ENCODE data around the gene NWD2.
A peak's percentile ranks its signal among the peaks of the same experiment; 100 is the strongest.

Gene NWD2

GRCh38 chr4:37381040-37381668, 136.6 kb downstream of the NWD2 start:
- no peak overlapping the region for H3K27ac ChIP-seq (ENCODE audit: low read length)
- H3K4me2 ChIP-seq (ENCODE audit: low read depth, low read length), result no peak overlapping the region
- no peaks in the 10 kb centered on the region for H3K36me3 ChIP-seq (replicated peaks; ENCODE audit: insufficient read depth, low read length)
- H2AFZ ChIP-seq (ENCODE audit: low read length), result no peak overlapping the region
- H3F3A ChIP-seq (ENCODE audit: insufficient read depth, low read length), result no peaks in the 10 kb centered on the region
- H3K9ac ChIP-seq (ENCODE audit: low read length), result no peak overlapping the region
- no peak for DNase-seq
- TF ChIP-seq CTCF (IDR thresholded peaks at IDR 0.05; ENCODE audit: low read length) (no peak), EZH2 (optimal IDR thresholded peaks at IDR 0.05; ENCODE audit: low read depth, low read length) (no peak), EZH2phosphoT487 (IDR thresholded peaks at IDR 0.05; ENCODE audit: low read length) (no peak)
- no peaks in the 10 kb centered on the region for H3K79me2 ChIP-seq (ENCODE audit: low read length)
- H3K27me3 ChIP-seq (replicated peaks; ENCODE audit: insufficient read depth, low read length), result no peaks in the 10 kb centered on the region
- no peaks in the 10 kb centered on the region for H3K9me3 ChIP-seq (replicated peaks; ENCODE audit: insufficient read depth, low read length)
- no peaks in the 10 kb centered on the region for H4K20me1 ChIP-seq (ENCODE audit: insufficient read depth, low read length)
- no peaks in the 10 kb centered on the region for H3K4me1 ChIP-seq (ENCODE audit: low read length)
- H3K4me3 ChIP-seq (ENCODE audit: low read length), result no peak overlapping the region
- H3K9me2 ChIP-seq (replicated peaks; ENCODE audit: insufficient read depth, low read length), result no peaks in the 10 kb centered on the region

- H3K4me2 ChIP-seq (ENCODE audit: low read depth, low read length), result no peak overlapping the region
- DNase-seq, result peak; percentile 71
- no peak overlapping the region for H3K27ac ChIP-seq (ENCODE audit: low read length)
These were observed 139.2 kb downstream of the NWD2 start for GRCh38 chr4:37383579-37384229.

GRCh38 chr4:37385424-37385823, 140.9 kb downstream of the NWD2 start:
- Histone ChIP-seq H3K9ac (ENCODE audit: low read length) (no peak overlapping the region), H3K79me2 (ENCODE audit: low read length) (no peaks in the 10 kb centered on the region), H3K9me2 (replicated peaks; ENCODE audit: insufficient read depth, low read length) (no peaks in the 10 kb centered on the region), H3K9me3 (replicated peaks; ENCODE audit: insufficient read depth, low read length) (no peaks in the 10 kb centered on the region), H3K27me3 (replicated peaks; ENCODE audit: insufficient read depth, low read length) (no peaks in the 10 kb centered on the region), H3K27ac (ENCODE audit: low read length) (no peak overlapping the region), H2AFZ (ENCODE audit: low read length) (no peak overlapping the region), H3K4me2 (ENCODE audit: low read depth, low read length) (no peak overlapping the region), H3K36me3 (replicated peaks; ENCODE audit: insufficient read depth, low read length) (no peaks in the 10 kb centered on the region), H3K4me3 (ENCODE audit: low read length) (no peak overlapping the region), H4K20me1 (ENCODE audit: insufficient read depth, low read length) (no peaks in the 10 kb centered on the region), H3K4me1 (ENCODE audit: low read length) (no peaks in the 10 kb centered on the region), H3F3A (ENCODE audit: insufficient read depth, low read length) (no peaks in the 10 kb centered on the region)
- TF ChIP-seq CTCF (IDR thresholded peaks at IDR 0.05; ENCODE audit: low read length) (no peak), EZH2phosphoT487 (IDR thresholded peaks at IDR 0.05; ENCODE audit: low read length) (no peak), EZH2 (optimal IDR thresholded peaks at IDR 0.05; ENCODE audit: low read depth, low read length) (no peak)
- no peak for DNase-seq

More at GRCh38 chr4:37383579-37384229, 139.2 kb downstream of the NWD2 start:
- Histone ChIP-seq H4K20me1 (ENCODE audit: insufficient read depth, low read length) (no peaks in the 10 kb centered on the region), H3K9ac (ENCODE audit: low read length) (no peak overlapping the region), H3K4me3 (ENCODE audit: low read length) (no peak overlapping the region), H3F3A (ENCODE audit: insufficient read depth, low read length) (no peaks in the 10 kb centered on the region), H3K9me2 (replicated peaks; ENCODE audit: insufficient read depth, low read length) (no peaks in the 10 kb centered on the region), H3K9me3 (replicated peaks; ENCODE audit: insufficient read depth, low read length) (no peaks in the 10 kb centered on the region), H3K79me2 (ENCODE audit: low read length) (no peaks in the 10 kb centered on the region), H3K27me3 (replicated peaks; ENCODE audit: insufficient read depth, low read length) (no peaks in the 10 kb centered on the region), H3K4me1 (ENCODE audit: low read length) (no peaks in the 10 kb centered on the region), H3K36me3 (replicated peaks; ENCODE audit: insufficient read depth, low read length) (no peaks in the 10 kb centered on the region), H2AFZ (ENCODE audit: low read length) (no peak overlapping the region)
- peak; percentile 58 for TF ChIP-seq CTCF (IDR thresholded peaks at IDR 0.05; ENCODE audit: low read length)
- TF ChIP-seq EZH2phosphoT487 (IDR thresholded peaks at IDR 0.05; ENCODE audit: low read length), result no peak
